ENCODE data around the gene PTOV1.

Gene PTOV1

GRCh38 chr19:49876422-49877019, 25.6 kb downstream of the PTOV1 start:
- DNase-seq, result peak; percentile 98

GRCh38 chr19:49877020-49877878, 26.3 kb downstream of the PTOV1 start, which contains the start of the genes AKT1S1 and TBC1D17:
Gene AKT1S1, minus strand, starts transcription at chr19:49877355. Its CDS starts 4,060 bp downstream, at chr19:49873295.
Gene TBC1D17, plus strand, starts transcription at chr19:49877702. Its CDS starts 22 bp downstream, at chr19:49877724.
- DNase-seq, result peak; percentile 99

- peak; percentile 98 for DNase-seq
These were observed 27.2 kb downstream of the PTOV1 start for GRCh38 chr19:49877879-49878743.

- no peak for DNase-seq
These were observed 27.7 kb downstream of the PTOV1 start for GRCh38 chr19:49878744-49879070.

- peak; percentile 42 for DNase-seq
These were observed 28.4 kb downstream of the PTOV1 start for GRCh38 chr19:49879243-49879963.

GRCh38 chr19:49880162-49880869, 29.4 kb downstream of the PTOV1 start:
- DNase-seq, result no peak

- DNase-seq, result no peak
These were observed 30.2 kb downstream of the PTOV1 start for GRCh38 chr19:49881186-49881585.

GRCh38 chr19:49881672-49882394, 30.9 kb downstream of the PTOV1 start:
- DNase-seq, result peak; percentile 41

GRCh38 chr19:49882643-49883042, 31.7 kb downstream of the PTOV1 start:
- DNase-seq, result no peak

GRCh38 chr19:49883094-49883493, 32.1 kb downstream of the PTOV1 start:
- DNase-seq, result no peak

GRCh38 chr19:49884109-49884508, 33.1 kb downstream of the PTOV1 start:
- DNase-seq, result no peak

GRCh38 chr19:49884760-49885159, 33.8 kb downstream of the PTOV1 start:
- peak; percentile 24 for DNase-seq

GRCh38 chr19:49887037-49887664, 36.2 kb downstream of the PTOV1 start:
- DNase-seq, result peak; percentile 84

- peak; percentile 84 for DNase-seq
These were observed 36.9 kb downstream of the PTOV1 start for GRCh38 chr19:49887665-49888509.

GRCh38 chr19:49888510-49888824, 37.5 kb downstream of the PTOV1 start:
- peak; percentile 78 for DNase-seq

GRCh38 chr19:49889038-49889686, 38.2 kb downstream of the PTOV1 start:
- DNase-seq, result no peak

GRCh38 chr19:49889687-49890348, 38.9 kb downstream of the PTOV1 start:
- peak; percentile 95 for DNase-seq
